ENCODE measurements around the gene SH3BP4. TPM values are rescaled to one million over a fixed set of nuclear protein-coding genes. Genes with fewer than 3 reads are reported as not detected.

Gene SH3BP4
- total RNA-seq, 4 donors from 2014 or later = 29.1 to 57.8 (median 42.6) TPM

- H3K4me3 ChIP-seq (ENCODE audit: low read depth, poor library complexity, severe bottlenecking) = peak overlapping the region; percentile 73
- peak in 1 of 2 donors; percentile 78 for DNase-seq (ENCODE audit: low spot score in 2 of 2)
- intact Hi-C loops (cut with DNase I; ENCODE audit: low total_unique reads) = loop anchor here (10.0 kb wide), 1 partner anchor 71 kb away; no protein-coding TSS in a partner anchor
- TF ChIP-seq CTCF (IDR thresholded peaks at IDR 0.05) (no peak), POLR2A (IDR thresholded peaks at IDR 0.05) (no peak)
- WGBS, 2 donors = 37 to 49% methylated on average over 20 of the region's 20 CpGs
These were observed 1.6 kb downstream of the SH3BP4 start for GRCh38 chr2:234953116-234954031.

GRCh38 chr2:234954551-234954992, 2.8 kb downstream of the SH3BP4 start:
- TF ChIP-seq POLR2A (IDR thresholded peaks at IDR 0.05) (no peak), CTCF (IDR thresholded peaks at IDR 0.05) (no peak)
- H3K4me3 ChIP-seq (ENCODE audit: low read depth, poor library complexity, severe bottlenecking) = no peak overlapping the region
- intact Hi-C loops (cut with DNase I; ENCODE audit: low total_unique reads) = loop anchor here (10.0 kb wide), 1 partner anchor 70 kb away; no protein-coding TSS in a partner anchor
- peak in 1 of 2 donors; percentile 84 for DNase-seq (ENCODE audit: low spot score in 2 of 2)
- WGBS, 2 donors = 28 to 30% methylated on average over 8 of the region's 8 CpGs

- TF ChIP-seq CTCF (IDR thresholded peaks at IDR 0.05) (no peak), POLR2A (IDR thresholded peaks at IDR 0.05) (no peak)
- peak in 1 of 2 donors; percentile 72 for DNase-seq (ENCODE audit: low spot score in 2 of 2)
- intact Hi-C loops (cut with DNase I; ENCODE audit: low total_unique reads) = loop anchor here (10.0 kb wide), 1 partner anchor 70 kb away; no protein-coding TSS in a partner anchor
- WGBS, 2 donors = 87 to 90% methylated on average over 16 of the region's 16 CpGs
- no peak overlapping the region for H3K4me3 ChIP-seq (ENCODE audit: low read depth, poor library complexity, severe bottlenecking)
These were observed 3.3 kb downstream of the SH3BP4 start for GRCh38 chr2:234955091-234955591.

GRCh38 chr2:234955971-234956509, 4.2 kb downstream of the SH3BP4 start:
- WGBS, 2 donors = 90 to 91% methylated on average over 10 of the region's 10 CpGs
- H3K4me3 ChIP-seq (ENCODE audit: low read depth, poor library complexity, severe bottlenecking) = no peak overlapping the region
- peak in 1 of 2 donors; percentile 46 for DNase-seq (ENCODE audit: low spot score in 2 of 2)
- intact Hi-C loops (cut with DNase I; ENCODE audit: low total_unique reads) = loop anchor here (10.0 kb wide), 1 partner anchor 69 kb away; no protein-coding TSS in a partner anchor
- TF ChIP-seq POLR2A (IDR thresholded peaks at IDR 0.05) (no peak), CTCF (IDR thresholded peaks at IDR 0.05) (no peak)

- 36 to 63% methylated on average over 2 to 3 of the region's 3 CpGs for WGBS, 2 donors
- H3K4me3 ChIP-seq (ENCODE audit: low read depth, poor library complexity, severe bottlenecking) = no peak overlapping the region
- intact Hi-C loops (cut with DNase I; ENCODE audit: low total_unique reads) = loop anchor here (10.0 kb wide), 1 partner anchor 67 kb away; no protein-coding TSS in a partner anchor
- TF ChIP-seq POLR2A (IDR thresholded peaks at IDR 0.05) (no peak), CTCF (IDR thresholded peaks at IDR 0.05) (no peak)
- peak in 1 of 2 donors; percentile 68 for DNase-seq (ENCODE audit: low spot score in 2 of 2)
These were observed 6.0 kb downstream of the SH3BP4 start for GRCh38 chr2:234957834-234958135.
